Measurements from ENCODE around the gene DGUOK. TPM values are rescaled to one million over a fixed set of nuclear protein-coding genes. Genes with fewer than 3 reads are reported as not detected.

The DGUOK gene
- polyA plus RNA-seq, 1 donor (not counting 4 experiments of a cell fraction or from before 2014, with no cell fraction given): 102 TPM

GRCh38 chr2:73925853-73926492 is 707 bp upstream of the DGUOK start:
- H3K27me3 ChIP-seq (ENCODE audit: control insufficient read depth, extremely low read depth, insufficient read depth, low read length): no peaks in the 10 kb centered on the region
- H3K9me3 ChIP-seq (ENCODE audit: control insufficient read depth, low read depth, low read length): no peaks in the 10 kb centered on the region
- H3K9ac ChIP-seq (ENCODE audit: control insufficient read depth, extremely low read depth, insufficient read depth, low read length): peak overlapping the region; percentile 99
- dilution Hi-C loops (cut with MboI; ENCODE audit: extremely low pct_ligation_motif_present, low sequenced_read_pairs): no loop called here
- H3K36me3 ChIP-seq (ENCODE audit: control insufficient read depth in 2 of 2, extremely low read depth in 1 of 2, insufficient read depth in 2 of 2, low read length in 2 of 2): no peaks in the 10 kb centered on the region
- peaks cover 41% of the 10 kb centered on the region for H3K79me2 ChIP-seq (ENCODE audit: control insufficient read depth, insufficient read depth, low read length)
- peaks cover 39% of the 10 kb centered on the region for H3K4me1 ChIP-seq (ENCODE audit: control insufficient read depth, extremely low read depth, insufficient read depth, low read length)
- peak overlapping the region; percentile 99 for H3K27ac ChIP-seq (ENCODE audit: control insufficient read depth, insufficient read depth, low read length)
- peak; percentile 87 for FAIRE-seq
- peak overlapping the region; percentile 73 to 99 (median 92) for H3K4me3 ChIP-seq (ENCODE audit: control insufficient read depth in 2 of 3, extremely low read depth in 1 of 3, insufficient read depth in 2 of 3, low read depth in 1 of 3, low read length in 3 of 3)
- H3K9me1 ChIP-seq (ENCODE audit: control insufficient read depth, extremely low read depth, insufficient read depth, low read length): no peaks in the 10 kb centered on the region
- peak overlapping the region; percentile 65 for H2AFZ ChIP-seq (ENCODE audit: control insufficient read depth, low read length)
- DNase-seq (ENCODE audit: low read depth, low spot score): peak; percentile 98
- H3K4me2 ChIP-seq (ENCODE audit: control insufficient read depth, extremely low read depth, insufficient read depth, low read depth, low read length): peak overlapping the region; percentile 87
- TF ChIP-seq CTCF (optimal IDR thresholded peaks at IDR 0.05 in 1 of 3, IDR thresholded peaks at IDR 0.05 in 1 of 3, conservative IDR thresholded peaks at IDR 0.05 in 1 of 3; ENCODE audit: extremely low read depth in 1 of 3, insufficient read depth in 2 of 3, low read length in 3 of 3): no peak
- no peak for TF ChIP-seq EZH2 (IDR thresholded peaks at IDR 0.05; ENCODE audit: low read length)
- H4K20me1 ChIP-seq (ENCODE audit: control insufficient read depth, extremely low read depth, insufficient read depth, low read length): no peaks in the 10 kb centered on the region

GRCh38 chr2:73927344-73927743 is 664 bp downstream of the DGUOK start:
- Histone ChIP-seq H3K27me3 (ENCODE audit: control insufficient read depth, extremely low read depth, insufficient read depth, low read length) (no peaks in the 10 kb centered on the region), H3K4me1 (ENCODE audit: control insufficient read depth, extremely low read depth, insufficient read depth, low read length) (peaks cover 53% of the 10 kb centered on the region), H2AFZ (ENCODE audit: control insufficient read depth, low read length) (no peak overlapping the region), H3K9me1 (ENCODE audit: control insufficient read depth, extremely low read depth, insufficient read depth, low read length) (peaks cover 5% of the 10 kb centered on the region), H3K36me3 (ENCODE audit: control insufficient read depth in 2 of 2, extremely low read depth in 1 of 2, insufficient read depth in 2 of 2, low read length in 2 of 2) (peaks cover 0 to 2% of the 10 kb centered on the region in 2 experiments), H3K9me3 (ENCODE audit: control insufficient read depth, low read depth, low read length) (no peaks in the 10 kb centered on the region), H4K20me1 (ENCODE audit: control insufficient read depth, extremely low read depth, insufficient read depth, low read length) (peaks cover 3% of the 10 kb centered on the region), H3K4me2 (ENCODE audit: control insufficient read depth, extremely low read depth, insufficient read depth, low read depth, low read length) (peak overlapping the region; percentile 87), H3K79me2 (ENCODE audit: control insufficient read depth, insufficient read depth, low read length) (peaks cover 53% of the 10 kb centered on the region), H3K9ac (ENCODE audit: control insufficient read depth, extremely low read depth, insufficient read depth, low read length) (peak overlapping the region; percentile 99), H3K4me3 (ENCODE audit: control insufficient read depth in 2 of 3, extremely low read depth in 1 of 3, insufficient read depth in 2 of 3, low read depth in 1 of 3, low read length in 3 of 3) (peak overlapping the region; percentile 73 to 99 (median 92)), H3K27ac (ENCODE audit: control insufficient read depth, insufficient read depth, low read length) (peak overlapping the region; percentile 99)
- dilution Hi-C loops (cut with MboI; ENCODE audit: extremely low pct_ligation_motif_present, low sequenced_read_pairs): no loop called here
- no peak for FAIRE-seq
- DNase-seq (ENCODE audit: low read depth, low spot score): no peak
- TF ChIP-seq CTCF (optimal IDR thresholded peaks at IDR 0.05 in 1 of 3, IDR thresholded peaks at IDR 0.05 in 1 of 3, conservative IDR thresholded peaks at IDR 0.05 in 1 of 3; ENCODE audit: extremely low read depth in 1 of 3, insufficient read depth in 2 of 3, low read length in 3 of 3) (no peak), EZH2 (IDR thresholded peaks at IDR 0.05; ENCODE audit: low read length) (no peak)
